AG09309 (cell line): ENCODE data around the gene MYO18A.
"Not testable (repeated sequence)": the region's sequence is repeated elsewhere in the genome, so short reads cannot be mapped to it uniquely, and the experiment has no call there.

Experiments
- DNase-seq: peaks from one replicate; pipeline ENCODE4 v3.0.0-alpha.2; 2010; ENCODE audit warnings: low read depth
- H3K4me3 ChIP-seq: 2 replicates; pipeline ENCODE4 v1.5.1; 2011; ENCODE audit warnings: mild to moderate bottlenecking, low read depth, low read length, moderate library complexity; ENCODE audit not compliant: control insufficient read depth
- CTCF ChIP-seq: IDR thresholded peaks from 2 replicates; pipeline ENCODE4 v1.5.1; 2011; ENCODE audit warnings: mild to moderate bottlenecking, low read depth, low read length, inconsistent platforms; ENCODE audit not compliant: insufficient read depth, control insufficient read depth; ENCODE audit errors: missing control alignments

The MYO18A gene

GRCh38 chr17:29209073-29209472 is 28.9 kb upstream of the MYO18A start:
- H3K4me3 ChIP-seq, result no peak overlapping the region
- DNase-seq, result no peak
- TF ChIP-seq CTCF, result no peak

- TF ChIP-seq CTCF, result no peak
- no peak overlapping the region for H3K4me3 ChIP-seq
- DNase-seq, result no peak
Observed at GRCh38 chr17:29207975-29208374, 27.8 kb upstream of the MYO18A start.

GRCh38 chr17:29205047-29205446 is 24.8 kb upstream of the MYO18A start:
- no peak for DNase-seq
- no peak for TF ChIP-seq CTCF
- H3K4me3 ChIP-seq, result no peak overlapping the region

- not testable (repeated sequence) for DNase-seq, H3K4me3 ChIP-seq
Observed at GRCh38 chr17:29204068-29204804, 24.0 kb upstream of the MYO18A start.

- TF ChIP-seq CTCF, result no peak
Observed at GRCh38 chr17:29197516-29198272, 17.5 kb upstream of the MYO18A start.

GRCh38 chr17:29196769-29197515 is 16.7 kb upstream of the MYO18A start:
- TF ChIP-seq CTCF, result no peak

More at GRCh38 chr17:29197516-29198272, 17.5 kb upstream of the MYO18A start:
- no peak overlapping the region for H3K4me3 ChIP-seq
- DNase-seq, result no peak

GRCh38 chr17:29195465-29196081 is 15.4 kb upstream of the MYO18A start:
- TF ChIP-seq CTCF, result no peak
- no peak overlapping the region for H3K4me3 ChIP-seq
- no peak for DNase-seq

More at GRCh38 chr17:29196769-29197515, 16.7 kb upstream of the MYO18A start:
- DNase-seq, result no peak
- no peak overlapping the region for H3K4me3 ChIP-seq
